ENCODE results near the gene NAP1L4.

Gene NAP1L4

DNA sequence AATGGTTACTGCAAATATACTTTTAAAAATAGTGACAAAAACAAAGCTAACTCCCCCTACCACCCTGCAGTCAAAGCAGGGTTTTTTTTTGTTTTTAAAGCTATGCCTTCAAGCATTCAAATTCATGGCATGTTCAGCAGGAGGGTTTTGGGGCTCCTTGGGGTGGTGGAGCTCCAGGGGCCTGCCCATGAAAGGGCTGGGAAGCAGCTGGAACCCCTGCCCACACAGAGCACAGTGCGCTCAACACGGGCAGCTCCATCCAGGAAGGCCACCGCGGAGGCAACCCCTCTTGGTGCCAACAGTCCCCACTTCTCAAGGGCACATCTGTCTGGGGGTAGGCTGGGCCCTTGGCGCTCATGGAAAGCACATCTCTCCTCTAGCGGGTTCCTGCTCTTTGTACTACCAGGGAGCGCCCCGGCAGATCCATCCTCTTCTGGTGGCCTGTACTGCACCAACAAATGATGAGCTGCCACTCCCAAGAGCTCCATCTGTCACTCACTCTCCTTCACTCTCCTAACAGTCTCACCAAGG is 46.3 kb downstream of the NAP1L4 start:
- no peak for DNase-seq (ENCODE audit: low read depth)
- H3K4me3 ChIP-seq (ENCODE audit: control insufficient read depth, low read depth, low read length): no peak overlapping the region
- TF ChIP-seq CTCF (conservative IDR thresholded peaks at IDR 0.05; ENCODE audit: control insufficient read depth, insufficient read depth, low read depth, low read length): no peak

- peak; percentile 86 for DNase-seq (ENCODE audit: low read depth)
- no peak overlapping the region for H3K4me3 ChIP-seq (ENCODE audit: control insufficient read depth, low read depth, low read length)
- no peak for TF ChIP-seq CTCF (conservative IDR thresholded peaks at IDR 0.05; ENCODE audit: control insufficient read depth, insufficient read depth, low read depth, low read length)
These were observed 46.9 kb downstream of the NAP1L4 start for GRCh38 chr11:2945031-2945756.

DNA sequence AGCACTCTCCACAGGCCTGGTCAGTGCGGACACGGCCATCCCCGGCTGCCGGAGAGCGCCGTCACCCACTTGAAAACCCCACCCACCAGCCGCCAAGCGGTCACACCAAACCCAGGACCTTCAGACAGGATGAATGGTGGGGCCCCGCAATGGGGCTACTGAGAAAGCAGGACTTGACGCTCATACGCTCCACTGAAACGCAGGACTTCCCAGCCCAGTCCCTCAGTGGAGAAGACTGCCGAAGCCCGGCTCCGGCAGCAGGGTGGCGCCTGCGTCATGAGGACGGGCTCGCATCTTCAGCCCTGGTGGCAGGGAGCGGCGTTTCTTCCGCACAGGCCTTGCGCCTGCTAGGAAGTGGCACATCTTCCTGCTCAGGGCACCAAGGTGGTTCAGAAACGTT is 47.6 kb downstream of the NAP1L4 start:
- no peak overlapping the region for H3K4me3 ChIP-seq (ENCODE audit: control insufficient read depth, low read depth, low read length)
- no peak for DNase-seq (ENCODE audit: low read depth)
- no peak for TF ChIP-seq CTCF (conservative IDR thresholded peaks at IDR 0.05; ENCODE audit: control insufficient read depth, insufficient read depth, low read depth, low read length)

DNA sequence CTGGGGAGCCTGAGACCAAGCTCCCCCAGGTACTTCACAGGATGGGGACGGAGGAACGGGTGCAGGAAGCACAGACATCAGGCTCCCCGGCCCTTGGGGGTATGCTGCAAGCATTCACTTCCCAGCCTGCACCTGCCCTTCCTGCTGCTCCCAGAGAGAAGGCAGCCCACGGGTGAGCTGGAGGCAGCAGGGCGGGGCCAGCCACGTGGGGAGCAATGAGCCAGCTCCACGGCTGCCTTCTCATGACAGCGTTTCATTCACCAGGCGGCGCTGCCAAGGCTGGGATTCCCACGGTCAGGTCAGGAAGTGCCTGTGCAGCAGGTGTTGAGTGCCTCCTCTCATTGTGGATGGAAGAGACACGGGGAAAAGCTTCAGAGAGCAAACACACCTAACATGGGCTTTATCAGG is 48.4 kb downstream of the NAP1L4 start:
- TF ChIP-seq CTCF (conservative IDR thresholded peaks at IDR 0.05; ENCODE audit: control insufficient read depth, insufficient read depth, low read depth, low read length): no peak
- H3K4me3 ChIP-seq (ENCODE audit: control insufficient read depth, low read depth, low read length): no peak overlapping the region
- peak; percentile 20 for DNase-seq (ENCODE audit: low read depth)

GRCh38 chr11:2942872-2943710 is 49.0 kb downstream of the NAP1L4 start:
- no peak overlapping the region for H3K4me3 ChIP-seq (ENCODE audit: control insufficient read depth, low read depth, low read length)
- no peak for TF ChIP-seq CTCF (conservative IDR thresholded peaks at IDR 0.05; ENCODE audit: control insufficient read depth, insufficient read depth, low read depth, low read length)
- no peak for DNase-seq (ENCODE audit: low read depth)

- no peak overlapping the region for H3K4me3 ChIP-seq (ENCODE audit: control insufficient read depth, low read depth, low read length)
- no peak for DNase-seq (ENCODE audit: low read depth)
- no peak for TF ChIP-seq CTCF (conservative IDR thresholded peaks at IDR 0.05; ENCODE audit: control insufficient read depth, insufficient read depth, low read depth, low read length)
These were observed 49.7 kb downstream of the NAP1L4 start for GRCh38 chr11:2942447-2942846.

Data from fibroblast of mammary gland (primary cell).